HG03575 (cell line): ENCODE results near the gene LRWD1.
"Not testable (repeated sequence)": the region's sequence is repeated elsewhere in the genome, so short reads cannot be mapped to it uniquely, and the experiment has no call there.

ENCODE experiments used
- ATAC-seq: cut with Tn5 transposase; IDR thresholded peaks from one replicate; pipeline ENCODE4 v1.9.1; 2021; ENCODE audit not compliant: unreplicated experiment, insufficient number of reproducible peaks, low FRiP score; ENCODE audit errors: extremely low read depth

Gene LRWD1

DNA sequence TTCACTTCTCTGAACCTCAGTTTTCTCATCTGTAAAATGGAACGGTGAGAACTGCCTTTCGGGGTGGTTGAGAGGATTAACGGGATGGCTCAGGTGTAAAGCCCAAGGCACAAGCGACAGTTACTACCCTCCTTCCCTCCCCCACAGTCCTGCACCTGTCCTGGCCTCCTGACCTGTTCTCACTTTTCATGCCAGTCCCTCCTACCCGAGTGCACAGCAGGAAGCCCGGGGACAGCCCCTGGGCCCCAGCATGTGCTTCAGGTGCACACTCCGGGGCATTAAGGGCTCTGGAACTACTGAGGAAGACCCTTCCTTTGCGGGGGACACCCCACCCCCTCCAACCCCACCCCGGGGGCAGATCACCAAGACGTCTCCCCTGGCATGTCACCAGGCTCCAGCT lies 52.2 kb downstream of the LRWD1 start:
- ATAC-seq: not testable (repeated sequence)

DNA sequence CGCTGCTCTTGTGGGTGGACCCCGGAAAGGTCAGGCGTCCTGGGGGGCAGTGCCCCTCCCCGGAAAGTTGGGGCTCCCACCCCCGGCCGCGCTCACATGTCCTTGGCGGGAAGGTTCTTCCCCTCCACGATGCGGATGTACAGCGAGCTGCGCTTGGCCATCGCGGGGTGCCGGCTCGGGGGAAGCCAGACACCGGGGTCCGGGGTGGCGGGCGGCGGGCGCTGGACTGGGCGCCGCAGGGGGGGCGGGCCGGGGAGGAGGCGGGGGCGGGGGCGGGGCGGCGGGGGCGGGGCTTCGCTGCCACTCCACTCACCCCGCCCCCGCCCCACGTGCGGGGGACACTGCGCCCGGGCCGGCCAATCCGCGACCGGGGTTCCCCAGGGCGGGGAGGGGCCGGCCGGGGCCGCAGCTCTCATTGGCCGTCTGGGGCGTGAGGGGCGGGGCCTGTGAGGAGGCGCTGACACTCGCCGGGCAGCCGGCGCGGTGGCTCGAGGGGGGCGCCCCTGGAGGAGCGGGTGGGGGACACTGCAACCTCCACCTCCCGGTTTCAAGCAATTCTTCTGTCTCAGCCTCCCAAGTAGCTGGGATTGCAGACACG lies 52.9 kb downstream of the LRWD1 start, which contains the start of gene RASA4B:
TSS of gene RASA4B (minus strand) at position 228 of the 598 bp plus-strand sequence. CDS start at position 161, 67 bp downstream.
- ATAC-seq: not testable (repeated sequence)

DNA sequence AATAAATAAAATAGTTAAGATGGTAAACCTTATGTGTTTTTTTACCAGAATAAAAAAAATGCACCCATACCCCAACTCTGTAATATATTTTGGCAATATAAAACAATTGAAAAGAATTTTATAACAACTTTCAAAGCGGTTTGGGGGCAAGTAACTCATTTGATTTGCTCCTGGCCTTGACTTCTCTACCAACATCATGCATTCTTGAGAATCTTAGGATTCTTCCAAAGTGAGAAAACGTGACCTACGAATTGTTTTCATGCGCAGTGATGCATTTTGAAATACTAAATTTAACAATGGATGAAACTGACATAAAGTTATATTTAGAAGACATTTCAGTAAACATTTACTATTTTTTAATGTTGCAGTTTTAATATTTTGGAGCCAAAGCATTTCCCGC lies 56.0 kb downstream of the LRWD1 start:
- ATAC-seq: not testable (repeated sequence)
